CD14-positive monocyte (primary cell): Measurements from ENCODE around the gene ST3GAL2. TPM values are rescaled to one million over a fixed set of nuclear protein-coding genes. Genes with fewer than 3 reads are reported as not detected.

ENCODE experiments used
- DNase-seq, 3 donors: peaks; one replicate each; pipeline ENCODE4 v3.0.0-alpha.2; 2011 to 2022
- H2AFZ ChIP-seq: 2 replicates; pipeline ENCODE4 v1.6.0; 2012; ENCODE audit warnings: mild to moderate bottlenecking, low read depth, low read length, inconsistent platforms; ENCODE audit not compliant: insufficient read depth, poor library complexity, severe bottlenecking
- H3K27ac ChIP-seq, 2 donors: 1 replicate in 1 of 2; 2 replicates in 1 of 2; pipeline ENCODE4 v1.5.1; 2012 to 2013; ENCODE audit warnings: low read length in 2 of 2, control low read depth in 1 of 2, inconsistent platforms in 1 of 2, low read depth in 1 of 2, mild to moderate bottlenecking in 1 of 2
- H3K27me3 ChIP-seq, 2 donors: one replicate each; pipeline versions ENCODE4 v1.6.0 to v1.6.1; 2011 to 2013; ENCODE audit warnings: low read length in 2 of 2; ENCODE audit not compliant: control insufficient read depth in 2 of 2, insufficient read depth in 2 of 2
- H3K36me3 ChIP-seq, 2 donors: replicated peaks in 1 of 2; 1 replicate in 1 of 2; 2 replicates in 1 of 2; pipeline versions ENCODE4 v1.5.1 to v1.6.1; 2012 to 2013; ENCODE audit warnings: low read length in 2 of 2, control low read depth in 1 of 2, inconsistent platforms in 1 of 2, mild to moderate bottlenecking in 1 of 2; ENCODE audit not compliant: insufficient read depth in 2 of 2, control insufficient read depth in 1 of 2
- H3K4me1 ChIP-seq, 2 donors: 1 replicate in 1 of 2; 2 replicates in 1 of 2; pipeline versions ENCODE4 v1.5.1 to v1.6.1; 2012 to 2013; ENCODE audit warnings: low read length in 2 of 2, control low read depth in 1 of 2, inconsistent platforms in 1 of 2, mild to moderate bottlenecking in 1 of 2, moderate library complexity in 1 of 2; ENCODE audit not compliant: insufficient read depth in 2 of 2, control insufficient read depth in 1 of 2
- H3K4me2 ChIP-seq: replicated peaks from 2 replicates; pipeline ENCODE3; 2012; ENCODE audit warnings: low read length, moderate library complexity, mild to moderate bottlenecking; ENCODE audit not compliant: poor library complexity, severe bottlenecking; ENCODE audit errors: extremely low read depth
- H3K4me3 ChIP-seq, 3 experiments: fragments of 200-600 bp in 1 of 3; sonication (generic) in 1 of 3; replicated peaks in 1 of 3; 1 replicate in 2 of 3; 2 replicates in 1 of 3; pipeline ENCODE4 v1.5.1; 2011 to 2013; ENCODE audit warnings: low read length in 3 of 3, mild to moderate bottlenecking in 3 of 3, control low read depth in 2 of 3, low read depth in 2 of 3, inconsistent platforms in 1 of 3, moderate library complexity in 1 of 3
- H3K79me2 ChIP-seq: 2 replicates; pipeline ENCODE4 v1.6.0; 2012; ENCODE audit warnings: mild to moderate bottlenecking, control low read depth, inconsistent platforms, low read length, moderate library complexity; ENCODE audit not compliant: insufficient read depth
- H3K9ac ChIP-seq: 2 replicates; pipeline ENCODE4 v1.6.0; 2017; ENCODE audit warnings: low read length, mild to moderate bottlenecking; ENCODE audit not compliant: insufficient read depth, poor library complexity, severe bottlenecking
- H3K9me3 ChIP-seq, 2 donors: replicated peaks in 1 of 2; 1 replicate in 1 of 2; 2 replicates in 1 of 2; pipeline versions ENCODE4 v1.5.1 to v1.6.1; 2012 to 2013; ENCODE audit warnings: low read length in 2 of 2, control low read depth in 1 of 2; ENCODE audit not compliant: control insufficient read depth in 1 of 2, insufficient read depth in 1 of 2
- H4K20me1 ChIP-seq: 2 replicates; pipeline ENCODE4 v1.6.0; 2012; ENCODE audit warnings: mild to moderate bottlenecking, low read length, control low read depth, moderate library complexity; ENCODE audit not compliant: insufficient read depth
- H3K27ac Mint-ChIP-seq, 7 donors: one replicate each; pipeline ENCODE4 v1.8.0; 2020; ENCODE audit warnings: mild to moderate bottlenecking in 7 of 7, mixed read lengths in 7 of 7, moderate library complexity in 6 of 7, inconsistent platforms in 2 of 7
- H3K27me3 Mint-ChIP-seq, 3 donors: one replicate each; pipeline ENCODE4 v1.8.0; 2021 to 2022; ENCODE audit warnings: low read depth in 3 of 3, mild to moderate bottlenecking in 3 of 3, mixed read lengths in 3 of 3, moderate library complexity in 3 of 3, inconsistent platforms in 1 of 3
- H3K36me3 Mint-ChIP-seq, 2 donors: one replicate each; pipeline ENCODE4 v1.8.0; 2020; ENCODE audit warnings: mixed read lengths in 2 of 2, inconsistent platforms in 1 of 2, mild to moderate bottlenecking in 1 of 2
- H3K4me1 Mint-ChIP-seq: one replicate; pipeline ENCODE4 v1.8.0; 2020; ENCODE audit warnings: mild to moderate bottlenecking, mixed read lengths
- H3K4me3 Mint-ChIP-seq, 2 donors: one replicate each; pipeline ENCODE4 v1.8.0; 2020; ENCODE audit warnings: mild to moderate bottlenecking in 2 of 2, mixed read lengths in 2 of 2, moderate library complexity in 1 of 2
- H3K9me3 Mint-ChIP-seq, 7 donors: one replicate each; pipeline ENCODE4 v1.8.0; 2020 to 2022; ENCODE audit warnings: mixed read lengths in 7 of 7, mild to moderate bottlenecking in 6 of 7, moderate library complexity in 6 of 7, inconsistent platforms in 2 of 7
- CTCF ChIP-seq: fragments of 200-600 bp; IDR thresholded peaks from one replicate; pipeline ENCODE4 v1.8.0; 2022; ENCODE audit warnings: antibody characterized with exemption, mild to moderate bottlenecking
- WGBS: methylation state at CpG from one replicate; pipeline ENCODE4 v1.1.5; 2013; ENCODE audit warnings: missing lambda C conversion rate; ENCODE audit not compliant: insufficient coverage; 5-methylcytosine and 5-hydroxymethylcytosine counted together
- intact Hi-C, 2 donors: fragments of 100-400 bp; cut with micrococcal nuclease; formaldehyde crosslinking; loops; one replicate each; pipeline versions ENCODE4 v1.15.0 to v1.15.1; 2023
- polyA plus RNA-seq, 3 donors: library from polyadenylated mRNA; depleted of rRNA in 1 of 3; unstranded in 2 of 3; stranded (reverse) in 1 of 3; fragments of 300-500 nt in 2 of 3; fragments of >200 nt in 1 of 3; fragmentation: Illumina TruSeq in 2 of 3; gene quantifications; 1 replicate in 2 of 3; 2 replicates in 1 of 3; pipeline ENCODE4 v1.2.3, GENCODE V29; 2012 to 2021

The ST3GAL2 gene
- polyA plus RNA-seq, 3 donors, result 13.5 to 20.0 (median 18.4) TPM

- Histone ChIP-seq H3K4me2 (no peak overlapping the region), H3K9me3 (no peaks in the 10 kb centered on the region), H3K27ac (no peak overlapping the region), H3K4me1 (peaks cover 0 to 4% of the 10 kb centered on the region in 2 donors), H3K4me3 (no peak overlapping the region), H3K79me2 (no peaks in the 10 kb centered on the region), H3K27me3 (no peaks in the 10 kb centered on the region), H3K36me3 (peaks cover 26 to 73% of the 10 kb centered on the region in 2 donors), H4K20me1 (peaks cover 15% of the 10 kb centered on the region), H2AFZ (no peak overlapping the region), H3K9ac (no peak overlapping the region)
- WGBS, result 87% methylated on average over 6 of the region's 6 CpGs
- no peak for TF ChIP-seq CTCF
- H3K27me3 Mint-ChIP-seq, result peaks cover 0 to 2% (median 2%) of the 10 kb centered on the region in 3 donors
- H3K36me3 Mint-ChIP-seq, result peaks cover 55 to 84% of the 10 kb centered on the region in 2 donors
- intact Hi-C loops, result loop anchor here in 1 of 2 donors (5.0 kb wide), 1 partner anchor 56 kb away; the partner anchor contains the start of gene FCSK
- peaks cover 4% of the 10 kb centered on the region for H3K4me1 Mint-ChIP-seq
- H3K4me3 Mint-ChIP-seq, result no peak overlapping the region
- H3K27ac Mint-ChIP-seq, result peak overlapping the region in 1 of 7 donors; percentile 35
- no peak for DNase-seq
- no peaks in the 10 kb centered on the region for H3K9me3 Mint-ChIP-seq
These were observed 42.5 kb downstream of the ST3GAL2 start for GRCh38 chr16:70396246-70396904.

GRCh38 chr16:70395345-70395901 lies 43.5 kb downstream of the ST3GAL2 start:
- no peak overlapping the region for H3K4me2 ChIP-seq
- H3K4me1 Mint-ChIP-seq, result peaks cover 4% of the 10 kb centered on the region
- H3K36me3 Mint-ChIP-seq, result peaks cover 47 to 79% of the 10 kb centered on the region in 2 donors
- peak overlapping the region in 1 of 7 donors; percentile 58 for H3K27ac Mint-ChIP-seq
- H2AFZ ChIP-seq, result no peak overlapping the region
- peak overlapping the region; percentile 1 for H3K9ac ChIP-seq
- 56% methylated on average over 7 of the region's 8 CpGs for WGBS
- no peak overlapping the region for H3K4me3 Mint-ChIP-seq
- intact Hi-C loops, result loop anchor here (2.0 to 5.0 kb wide), 2 partner anchors 57 to 75 kb away; partner anchors contain the start of gene FCSK (in 1 of the 2)
- H3K27ac ChIP-seq, result no peak overlapping the region
- peak; percentile 83 for TF ChIP-seq CTCF
- no peaks in the 10 kb centered on the region for H3K79me2 ChIP-seq
- peaks cover 22 to 78% of the 10 kb centered on the region in 2 donors for H3K36me3 ChIP-seq
- H3K9me3 Mint-ChIP-seq, result no peaks in the 10 kb centered on the region
- H3K9me3 ChIP-seq, result no peaks in the 10 kb centered on the region
- peaks cover 0 to 4% of the 10 kb centered on the region in 2 donors for H3K4me1 ChIP-seq
- peak; percentile 61 to 72 (median 68) for DNase-seq
- peaks cover 10% of the 10 kb centered on the region for H4K20me1 ChIP-seq
- peaks cover 0 to 2% (median 2%) of the 10 kb centered on the region in 3 donors for H3K27me3 Mint-ChIP-seq
- H3K4me3 ChIP-seq, result no peak overlapping the region
- no peaks in the 10 kb centered on the region for H3K27me3 ChIP-seq
